KOPT-K1 (cell line): ENCODE results near the gene PFAS.

Source experiments
- H3K27ac ChIP-seq: fragments of 200-600 bp; sonication (generic); 2 replicates; pipeline ENCODE4 v1.5.1; 2016; ENCODE audit warnings: antibody characterized with exemption, mild to moderate bottlenecking, low read depth, low read length; ENCODE audit not compliant: poor library complexity, severe bottlenecking
- H3K36me3 ChIP-seq: fragments of 200-600 bp; sonication (generic); 2 replicates; pipeline ENCODE4 v1.5.1; 2017; ENCODE audit warnings: antibody characterized with exemption, mild to moderate bottlenecking, low read length, moderate library complexity; ENCODE audit not compliant: insufficient read depth
- H3K9me3 ChIP-seq: fragments of 200-600 bp; sonication (generic); 2 replicates; pipeline ENCODE4 v1.5.1; 2017; ENCODE audit warnings: antibody characterized with exemption, low read length, mild to moderate bottlenecking; ENCODE audit not compliant: insufficient read depth, poor library complexity, severe bottlenecking

PFAS gene

DNA sequence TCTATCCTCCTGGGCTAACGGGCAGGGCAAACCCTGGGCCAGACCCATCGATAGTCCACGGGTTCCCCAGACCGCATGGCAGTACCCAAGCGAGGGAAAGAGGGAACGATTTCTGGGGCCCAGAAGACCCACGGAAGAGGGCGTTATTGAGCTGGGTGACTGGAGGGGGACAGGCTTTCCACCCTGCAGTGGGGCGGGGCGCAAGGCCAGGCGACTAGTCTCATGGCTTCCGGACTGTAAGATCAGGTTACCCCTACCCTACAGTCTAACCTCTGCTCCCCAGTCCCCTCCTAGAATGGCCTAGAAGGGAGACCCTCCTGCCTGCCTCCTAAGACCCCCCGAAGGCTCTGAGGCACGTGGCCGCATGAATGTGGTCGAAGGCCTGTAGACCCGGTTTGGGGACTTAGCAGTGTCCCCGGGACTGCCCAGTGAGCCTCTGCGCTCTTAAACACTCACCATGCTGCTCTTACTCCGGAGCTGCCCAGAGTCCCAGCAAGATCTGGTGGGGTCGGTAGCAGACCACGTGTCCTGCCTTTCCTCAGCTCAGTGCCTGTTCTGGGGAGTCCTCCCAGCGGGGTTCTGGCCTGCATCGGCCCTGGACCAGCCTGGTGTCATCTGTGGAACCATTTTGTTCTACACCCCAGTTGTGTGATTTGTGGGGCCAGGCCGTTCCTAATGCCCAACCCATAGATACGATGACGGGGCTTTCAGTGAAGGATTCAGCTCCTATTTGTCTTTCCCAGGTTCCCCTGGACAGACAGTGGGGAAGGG, 25.5 kb upstream of the PFAS start:
- Histone ChIP-seq H3K27ac (peak overlapping the region; percentile 88), H3K36me3 (peaks cover 19% of the 10 kb centered on the region), H3K9me3 (no peaks in the 10 kb centered on the region)

- H3K27ac ChIP-seq: no peak overlapping the region
- peaks cover 36% of the 10 kb centered on the region for H3K36me3 ChIP-seq
- no peaks in the 10 kb centered on the region for H3K9me3 ChIP-seq
These were observed 23.9 kb upstream of the PFAS start for GRCh38 chr17:8224891-8225812.

- Histone ChIP-seq H3K36me3 (peaks cover 44% of the 10 kb centered on the region), H3K27ac (no peak overlapping the region), H3K9me3 (no peaks in the 10 kb centered on the region)
These were observed 23.1 kb upstream of the PFAS start for GRCh38 chr17:8225813-8226535.

- no peak overlapping the region for H3K27ac ChIP-seq
- H3K36me3 ChIP-seq: peaks cover 51% of the 10 kb centered on the region
These were observed 22.4 kb upstream of the PFAS start for GRCh38 chr17:8226536-8227237.

DNA sequence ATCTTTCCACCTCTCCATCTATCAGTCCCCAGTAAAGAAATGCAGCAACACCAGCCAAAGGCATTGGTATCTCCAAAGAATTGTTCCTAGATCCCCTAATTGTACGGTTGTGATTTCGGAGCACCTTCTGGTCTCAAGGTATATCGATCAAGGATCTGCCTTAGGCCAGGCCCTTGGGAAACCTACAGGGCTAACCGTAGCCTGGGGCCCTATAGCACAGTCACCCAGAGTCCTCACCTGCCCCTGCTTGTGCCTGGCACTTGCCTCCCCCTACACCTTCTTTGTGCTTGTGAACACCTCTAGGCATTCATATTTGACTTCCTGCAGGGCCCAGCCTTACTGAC, 21.9 kb upstream of the PFAS start:
- Histone ChIP-seq H3K36me3 (peaks cover 56% of the 10 kb centered on the region), H3K27ac (no peak overlapping the region), H3K9me3 (no peaks in the 10 kb centered on the region)

More at GRCh38 chr17:8226536-8227237, 22.4 kb upstream of the PFAS start:
- H3K9me3 ChIP-seq: no peaks in the 10 kb centered on the region

- no peaks in the 10 kb centered on the region for H3K9me3 ChIP-seq
- no peak overlapping the region for H3K27ac ChIP-seq
- H3K36me3 ChIP-seq: peaks cover 100% of the 10 kb centered on the region
These were observed 17.4 kb upstream of the PFAS start for GRCh38 chr17:8231701-8232100.

DNA sequence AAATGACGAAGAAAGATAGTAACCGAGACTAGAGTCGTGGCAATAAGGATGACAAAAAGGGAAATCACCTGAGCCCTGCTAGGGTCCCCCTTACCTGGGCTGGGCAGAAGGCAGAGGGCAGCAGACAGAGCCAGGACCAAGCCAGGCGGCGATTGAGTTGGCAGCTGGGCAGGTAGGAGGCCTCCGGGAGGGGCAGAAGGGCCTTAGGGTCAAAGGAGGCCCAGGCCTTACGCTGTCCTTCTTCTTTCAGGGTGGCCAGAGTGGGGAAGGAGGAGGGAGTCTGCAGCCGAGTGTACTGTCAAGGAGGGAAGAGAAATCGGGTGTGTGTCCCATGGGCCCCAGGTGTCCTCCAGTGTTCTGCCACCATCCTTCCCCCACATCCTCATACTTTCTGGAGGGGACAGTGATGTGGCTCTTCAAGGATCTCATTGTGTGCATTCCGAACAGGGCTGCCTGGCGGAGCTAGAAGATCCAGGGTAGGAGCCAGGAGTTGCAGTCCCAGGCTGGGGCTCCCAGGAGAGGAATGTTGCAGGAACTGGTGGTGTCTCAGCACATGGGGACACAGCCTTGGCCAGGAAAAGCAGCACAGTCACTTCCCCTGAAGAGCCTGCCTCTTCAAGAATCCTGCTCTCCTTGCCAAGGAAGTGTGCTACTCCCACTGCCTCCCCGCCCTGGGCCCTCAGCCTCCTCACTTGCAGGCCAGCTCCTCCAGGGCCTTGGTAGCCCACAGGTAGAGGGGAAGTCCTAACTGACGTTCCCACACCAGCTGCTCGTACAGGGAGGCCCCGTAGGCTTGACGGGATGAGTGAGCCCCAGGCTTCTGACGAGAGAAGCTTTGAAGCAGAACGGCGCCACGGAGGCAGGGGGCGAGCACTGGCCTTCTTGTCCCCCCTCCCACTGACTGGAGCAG, 14.5 kb upstream of the PFAS start:
- peaks cover 100% of the 10 kb centered on the region for H3K36me3 ChIP-seq
- H3K9me3 ChIP-seq: no peaks in the 10 kb centered on the region
- H3K27ac ChIP-seq: no peak overlapping the region

DNA sequence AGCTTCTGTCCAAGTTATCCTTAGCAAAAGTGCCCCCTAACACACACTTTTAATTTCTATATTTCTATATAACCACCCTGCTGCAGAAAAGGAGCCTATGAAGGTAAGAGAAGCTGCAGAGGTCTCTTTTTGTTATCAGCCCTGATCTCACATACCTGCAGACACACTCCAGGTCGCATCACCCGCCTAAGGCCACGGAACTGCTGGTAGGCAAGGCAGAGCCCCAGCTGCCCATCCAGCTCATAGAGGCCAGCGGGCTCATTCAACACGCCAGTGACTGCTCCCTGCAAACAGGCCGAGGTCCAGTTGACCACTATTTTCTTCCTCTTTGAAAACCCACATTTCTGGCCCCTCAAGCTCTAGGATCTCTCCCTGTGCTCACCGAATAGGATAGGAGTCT, 13.4 kb upstream of the PFAS start:
- Histone ChIP-seq H3K27ac (no peak overlapping the region), H3K36me3 (peaks cover 100% of the 10 kb centered on the region), H3K9me3 (no peaks in the 10 kb centered on the region)

DNA sequence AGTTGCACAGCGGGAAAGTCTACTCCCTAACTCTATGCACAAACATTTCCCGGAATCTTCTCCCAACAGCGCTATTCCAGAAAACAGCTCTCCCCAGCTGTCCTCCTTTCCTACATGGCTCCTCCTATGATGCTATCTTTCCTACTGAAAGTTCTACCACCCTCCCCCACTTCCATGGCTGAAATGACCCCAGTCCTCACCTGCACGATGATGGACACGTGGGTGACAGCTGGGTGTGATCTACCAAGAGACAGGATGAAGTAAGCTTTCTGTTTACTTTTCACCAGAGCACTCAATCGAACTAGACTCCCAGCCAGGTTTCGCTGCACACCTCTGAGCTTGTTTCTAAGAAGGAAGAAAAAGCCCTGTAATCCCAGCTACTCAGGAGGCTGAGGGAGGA, 11.9 kb upstream of the PFAS start:
- H3K27ac ChIP-seq: no peak overlapping the region
- no peaks in the 10 kb centered on the region for H3K9me3 ChIP-seq
- H3K36me3 ChIP-seq: peaks cover 99% of the 10 kb centered on the region

DNA sequence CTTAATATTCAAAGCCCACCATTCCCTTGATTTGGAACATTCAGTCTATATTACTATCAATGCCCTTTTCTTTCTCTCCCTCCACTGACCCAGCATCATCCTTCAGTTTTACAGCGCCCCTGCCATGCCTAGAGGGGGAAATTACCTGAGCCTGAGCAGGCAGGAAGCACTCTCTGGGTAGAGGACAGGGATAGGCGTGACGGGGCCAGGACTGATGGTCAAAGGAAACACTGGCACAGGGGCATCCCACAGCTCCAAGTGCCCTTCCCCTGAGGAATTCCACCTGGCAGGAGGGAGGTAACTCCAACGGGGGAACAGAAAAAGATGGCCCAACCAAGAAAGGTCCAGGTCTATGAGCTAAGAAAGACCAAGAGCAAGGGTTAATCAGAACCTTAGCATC, 11.2 kb upstream of the PFAS start:
- H3K36me3 ChIP-seq: peaks cover 98% of the 10 kb centered on the region
- no peaks in the 10 kb centered on the region for H3K9me3 ChIP-seq
- H3K27ac ChIP-seq: no peak overlapping the region

- H3K27ac ChIP-seq: no peak overlapping the region
- H3K9me3 ChIP-seq: no peaks in the 10 kb centered on the region
- H3K36me3 ChIP-seq: peaks cover 52% of the 10 kb centered on the region
These were observed 5.3 kb upstream of the PFAS start for GRCh38 chr17:8243827-8244226.

DNA sequence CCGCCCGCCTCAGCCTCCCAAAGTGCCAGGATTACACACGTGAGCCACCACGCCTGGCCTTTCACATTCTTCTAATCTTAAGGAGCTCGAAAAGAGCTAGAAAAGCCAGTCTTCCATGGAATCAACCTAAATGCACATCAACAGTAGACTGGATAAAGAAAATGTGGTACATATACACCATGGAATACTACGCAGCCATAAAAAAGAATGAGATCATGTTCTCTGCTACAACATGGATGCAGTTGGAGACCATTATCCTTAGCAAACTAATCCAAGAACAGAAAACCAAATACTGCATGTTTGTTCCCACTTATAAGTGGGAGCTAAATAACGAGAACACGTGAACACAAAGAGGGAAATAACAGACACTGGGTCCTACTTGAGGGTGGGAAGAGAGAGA, 4.3 kb upstream of the PFAS start:
- no peak overlapping the region for H3K27ac ChIP-seq
- peaks cover 42% of the 10 kb centered on the region for H3K36me3 ChIP-seq
- no peaks in the 10 kb centered on the region for H3K9me3 ChIP-seq

GRCh38 chr17:8249621-8250500, 772 bp downstream of the PFAS start:
- Histone ChIP-seq H3K9me3 (no peaks in the 10 kb centered on the region), H3K36me3 (peaks cover 33% of the 10 kb centered on the region), H3K27ac (peak overlapping the region; percentile 96)
